HepG2 (cell line): Measurements from ENCODE around the gene SLC25A19. TPM values are rescaled to one million over a fixed set of nuclear protein-coding genes. Genes with fewer than 3 reads are reported as not detected.
A peak's percentile ranks its signal among the peaks of the same experiment; 100 is the strongest.

Experiments used
- ATAD3A ChIP-seq: sonication (generic); formaldehyde crosslinking; IDR thresholded peaks from 2 replicates; pipeline ENCODE4 v1.4.0; 2020; ENCODE audit warnings: missing genetic modification reagents
- ATF7-NPFF ChIP-seq: sonication (generic); formaldehyde crosslinking; IDR thresholded peaks from 2 replicates; pipeline ENCODE4 v1.8.1; 2023; ENCODE audit warnings: mild to moderate bottlenecking, low read depth, missing genetic modification reagents, moderate library complexity
- CAMTA2 ChIP-seq: sonication (generic); formaldehyde crosslinking; IDR thresholded peaks from 2 replicates; pipeline ENCODE4 v1.4.0; 2020; ENCODE audit warnings: mild to moderate bottlenecking, missing genetic modification reagents, borderline replicate concordance
- CREM ChIP-seq, 2 experiments: sonication (generic) in 1 of 2; formaldehyde crosslinking in 1 of 2; IDR thresholded peaks; 2 replicates each; pipeline versions ENCODE4 v1.4.0 to v1.6.1; 2016 to 2020; ENCODE audit warnings: antibody characterized with exemption in 1 of 2, mild to moderate bottlenecking in 1 of 2, missing genetic modification reagents in 1 of 2
- E2F1 ChIP-seq: sonication (generic); formaldehyde crosslinking; IDR thresholded peaks from 2 replicates; pipeline ENCODE4 v1.5.0; 2020; ENCODE audit warnings: missing genetic modification reagents
- HDAC6 ChIP-seq: fragments of 200-600 bp; sonication (generic); IDR thresholded peaks from 2 replicates; pipeline ENCODE4 v1.7.0; 2017; ENCODE audit warnings: mild to moderate bottlenecking, antibody characterized with exemption, low read length, low read depth
- KLF11 ChIP-seq: IDR thresholded peaks from 2 replicates; pipeline ENCODE4 v1.6.1; 2016; ENCODE audit warnings: missing compliant biosample characterization
- MLLT10 ChIP-seq: sonication (generic); formaldehyde crosslinking; IDR thresholded peaks from 2 replicates; pipeline ENCODE4 v1.4.0; 2020; ENCODE audit warnings: missing genetic modification reagents
- PBX3 ChIP-seq: sonication (generic); formaldehyde crosslinking; IDR thresholded peaks from 2 replicates; pipeline ENCODE4 v1.8.1; 2023; ENCODE audit warnings: missing genetic modification reagents, inconsistent platforms, borderline replicate concordance
- POLR2AphosphoS5 ChIP-seq: IDR thresholded peaks from 2 replicates; pipeline ENCODE4 v1.6.1; 2012; ENCODE audit warnings: low read depth, low read length
- RAD21 ChIP-seq: fragments of 450-650 bp; formaldehyde crosslinking; IDR thresholded peaks from 2 replicates; pipeline ENCODE4 v1.5.0; 2020; ENCODE audit warnings: mild to moderate bottlenecking
- RFXANK ChIP-seq: IDR thresholded peaks from 2 replicates; pipeline ENCODE4 v1.6.1; 2016
- RXRA ChIP-seq: sonication (generic); formaldehyde crosslinking; IDR thresholded peaks from 2 replicates; pipeline ENCODE4 v1.5.1; 2020; ENCODE audit warnings: missing genetic modification reagents
- SKIL ChIP-seq: sonication (generic); formaldehyde crosslinking; IDR thresholded peaks from 2 replicates; pipeline ENCODE4 v1.8.0; 2022; ENCODE audit warnings: missing genetic modification reagents, mild to moderate bottlenecking, moderate library complexity, borderline replicate concordance
- THAP7 ChIP-seq: sonication (generic); formaldehyde crosslinking; IDR thresholded peaks from 2 replicates; pipeline ENCODE4 v1.8.1; 2023; ENCODE audit warnings: mild to moderate bottlenecking, missing genetic modification reagents
- ZBTB3 ChIP-seq: sonication (generic); formaldehyde crosslinking; IDR thresholded peaks from 2 replicates; pipeline ENCODE4 v1.4.0; 2020; ENCODE audit warnings: low read depth, mild to moderate bottlenecking, moderate library complexity, missing genetic modification reagents, borderline replicate concordance
- ZMYM2 ChIP-seq: sonication (generic); formaldehyde crosslinking; IDR thresholded peaks from 2 replicates; pipeline ENCODE4 v1.8.0; 2022; ENCODE audit warnings: mild to moderate bottlenecking, missing genetic modification reagents
- ZNF335 ChIP-seq: sonication (generic); formaldehyde crosslinking; IDR thresholded peaks from 2 replicates; pipeline ENCODE4 v1.4.0; 2020; ENCODE audit warnings: missing genetic modification reagents
- ZNF546 ChIP-seq: sonication (generic); formaldehyde crosslinking; conservative IDR thresholded peaks from 2 replicates; pipeline ENCODE4 v1.8.1; 2023; ENCODE audit warnings: mild to moderate bottlenecking, missing genetic modification reagents
- ZNF597 ChIP-seq: sonication (generic); formaldehyde crosslinking; IDR thresholded peaks from 2 replicates; pipeline ENCODE4 v1.5.0; 2020; ENCODE audit warnings: missing genetic modification reagents
- ZNF777 ChIP-seq: sonication (generic); formaldehyde crosslinking; IDR thresholded peaks from 2 replicates; pipeline ENCODE4 v1.4.0; 2020; ENCODE audit warnings: missing genetic modification reagents
- ZNF784 ChIP-seq: sonication (generic); formaldehyde crosslinking; IDR thresholded peaks from 2 replicates; pipeline ENCODE4 v1.5.1; 2020; ENCODE audit warnings: missing genetic modification reagents, mild to moderate bottlenecking, borderline replicate concordance
- polyA plus RNA-seq, 8 experiments: library from polyadenylated mRNA; depleted of rRNA in 3 of 8; stranded (reverse) in 7 of 8; unstranded in 1 of 8; fragments of >200 nt; fragmentation: Illumina TruSeq in 4 of 8; extraction: Trizol in 4 of 8; gene quantifications; 2 replicates each; pipeline versions ENCODE4 v1.2.1 to v1.2.3, GENCODE V29; 2011 to 2016; ENCODE audit warnings: low read depth in 4 of 8, missing spikeins in 1 of 8, mixed read lengths in 1 of 8; ENCODE audit not compliant: insufficient read depth in 1 of 8
- total RNA-seq, 5 experiments: library from RNA; depleted of rRNA; stranded (reverse); fragments of >200 nt; fragmentation: Illumina TruSeq; extraction: Trizol; gene quantifications; 2 replicates each; pipeline ENCODE4 v1.2.3, GENCODE V29; 2016; ENCODE audit warnings: low read depth in 1 of 5

SLC25A19 gene
- total and polyA plus RNA-seq, 2 of the 13 experiments (the other 11 are each of a cell fraction or from before 2014, with no cell fraction given): 24.4 to 41.4 TPM

GRCh38 chr17:75308732-75309629, 19.7 kb upstream of the SLC25A19 start (continued):
- no peak for TF ChIP-seq ZNF597 (CRISPR knock-in tag)
- TF ChIP-seq ZNF335: peak; percentile 86
- TF ChIP-seq RFXANK: no peak
- TF ChIP-seq HDAC6: no peak
- peak; percentile 70 for TF ChIP-seq RAD21 (CRISPR knock-in tag)
- no peak for TF ChIP-seq KLF11 (CRISPR knock-in tag)
- no peak for TF ChIP-seq SKIL (CRISPR knock-in tag)
- no peak; the same call in 1 of the 2 replicates for TF ChIP-seq ZNF777 (CRISPR knock-in tag)
- no peak for TF ChIP-seq MLLT10 (CRISPR knock-in tag)
- peak; percentile 69; the same call in 1 of the 2 replicates for TF ChIP-seq CREM (IDR thresholded peaks at IDR 0.05)
- TF ChIP-seq CREM (CRISPR knock-in tag; IDR thresholded peaks at IDR 0.05): no peak
- peak; percentile 79; the same call in 1 of the 2 replicates for TF ChIP-seq ZNF784
- TF ChIP-seq ATF7-NPFF (CRISPR knock-in tag): peak; percentile 14; the same call in 1 of the 2 replicates
- TF ChIP-seq E2F1 (CRISPR knock-in tag): no peak
- TF ChIP-seq POLR2AphosphoS5: peak; percentile 81
- peak; percentile 82; the same call in 1 of the 2 replicates for TF ChIP-seq ZNF546 (CRISPR knock-in tag)
- TF ChIP-seq ZBTB3 (CRISPR knock-in tag): peak; percentile 40; the same call in 1 of the 2 replicates
- peak; percentile 96 for TF ChIP-seq RXRA (CRISPR knock-in tag)
- TF ChIP-seq PBX3 (CRISPR knock-in tag): no peak
- TF ChIP-seq ATAD3A (CRISPR knock-in tag): no peak
- peak; percentile 41; the same call in 1 of the 2 replicates for TF ChIP-seq THAP7 (CRISPR knock-in tag)
- TF ChIP-seq ZMYM2 (CRISPR knock-in tag): no peak; the same call in none of the 2 replicates
- TF ChIP-seq CAMTA2: no peak
